ENCODE results near the gene OXLD1.

Gene OXLD1

DNA sequence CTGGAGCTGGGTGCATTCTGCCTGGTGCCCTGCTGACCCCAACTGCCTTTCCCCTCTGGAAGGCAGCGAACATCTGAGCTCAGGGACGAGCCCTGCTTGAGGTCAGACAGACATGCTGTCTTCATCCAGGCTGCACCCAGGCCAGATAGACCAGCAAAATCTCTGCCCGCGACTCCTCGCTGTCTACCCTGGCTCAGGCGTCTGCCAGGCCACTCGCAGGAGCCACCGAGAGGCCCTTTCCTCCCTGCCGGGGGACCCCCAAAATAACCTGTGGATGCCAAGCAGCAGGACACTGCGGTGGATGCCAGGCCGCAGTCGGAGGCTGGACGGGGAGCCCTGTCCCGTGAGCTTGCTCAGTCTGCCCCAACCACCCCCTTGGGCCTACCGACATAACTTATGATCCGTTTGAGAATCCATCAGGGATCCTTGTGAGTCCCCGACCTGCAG lies 42.4 kb upstream of the OXLD1 start:
- Histone ChIP-seq H3K27me3 (ENCODE audit: control insufficient read depth, insufficient read depth, low read length, poor library complexity, severe bottlenecking) (peaks cover 23% of the 10 kb centered on the region), H3K9me3 (ENCODE audit: control insufficient read depth, low read length) (no peaks in the 10 kb centered on the region), H3K4me3 (ENCODE audit: insufficient read depth, low read depth, low read length) (no peak overlapping the region), H3K36me3 (ENCODE audit: control insufficient read depth, insufficient read depth, low read length) (peaks cover 17% of the 10 kb centered on the region), H3K4me1 (ENCODE audit: control insufficient read depth, insufficient read depth, low read length) (peaks cover 34% of the 10 kb centered on the region), H3K27ac (ENCODE audit: insufficient read depth, low read depth, low read length, poor library complexity, severe bottlenecking) (no peak overlapping the region)
- 92 to 94% methylated on average over 17 of the region's 17 CpGs for WGBS, 2 experiments

DNA sequence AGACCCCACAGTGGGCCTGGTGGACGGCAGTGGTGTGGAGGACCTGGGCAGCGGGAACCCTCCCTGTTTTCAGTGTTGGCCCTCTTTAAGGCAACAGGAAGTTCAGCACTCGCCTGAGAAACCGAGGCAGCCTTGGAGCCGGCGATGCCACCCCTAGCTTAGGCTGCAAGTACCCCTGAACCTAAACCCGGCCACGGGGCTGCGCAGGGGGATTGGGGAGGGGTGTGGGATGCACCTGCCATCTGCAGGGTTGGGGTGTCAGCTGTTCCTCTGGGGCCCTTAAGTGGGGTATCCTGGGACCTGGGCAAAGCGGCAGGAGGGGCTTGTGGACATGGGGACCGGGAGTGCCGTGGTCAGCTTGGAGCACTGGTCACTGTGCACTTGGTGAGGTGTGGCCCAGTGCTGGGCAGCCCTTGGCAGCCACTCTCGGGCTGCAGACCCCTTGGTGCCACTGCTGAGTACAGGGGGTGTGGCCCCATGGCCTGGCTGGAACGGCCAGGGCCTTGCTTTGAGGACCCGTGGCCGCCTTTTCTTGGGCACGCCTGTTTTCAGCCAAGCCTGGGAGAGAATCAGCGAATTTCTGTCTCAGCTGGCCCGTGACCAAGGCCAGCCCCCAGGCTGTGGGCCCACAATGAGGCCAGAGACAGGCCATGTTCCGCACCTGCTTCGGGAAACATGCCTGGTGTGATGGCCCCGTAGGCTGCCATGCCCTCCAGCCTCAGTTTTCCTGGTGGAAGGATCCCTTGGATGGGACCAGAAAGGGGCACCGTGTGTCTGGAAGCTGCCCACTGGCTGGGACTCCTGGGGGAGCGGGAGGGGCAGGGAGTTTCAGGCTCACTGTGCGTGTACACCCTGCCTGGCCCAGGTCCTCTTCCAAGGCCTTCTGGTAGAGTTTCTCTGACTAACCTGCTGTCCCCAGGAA lies 41.6 kb upstream of the OXLD1 start:
- H3K4me1 ChIP-seq (ENCODE audit: control insufficient read depth, insufficient read depth, low read length) = peaks cover 27% of the 10 kb centered on the region
- H3K36me3 ChIP-seq (ENCODE audit: control insufficient read depth, insufficient read depth, low read length) = peaks cover 17% of the 10 kb centered on the region
- H3K4me3 ChIP-seq (ENCODE audit: insufficient read depth, low read depth, low read length) = no peak overlapping the region
- 94 to 96% methylated on average over 25 of the region's 25 CpGs for WGBS, 2 experiments
- no peaks in the 10 kb centered on the region for H3K9me3 ChIP-seq (ENCODE audit: control insufficient read depth, low read length)
- no peak overlapping the region for H3K27ac ChIP-seq (ENCODE audit: insufficient read depth, low read depth, low read length, poor library complexity, severe bottlenecking)
- H3K27me3 ChIP-seq (ENCODE audit: control insufficient read depth, insufficient read depth, low read length, poor library complexity, severe bottlenecking) = peaks cover 23% of the 10 kb centered on the region

DNA sequence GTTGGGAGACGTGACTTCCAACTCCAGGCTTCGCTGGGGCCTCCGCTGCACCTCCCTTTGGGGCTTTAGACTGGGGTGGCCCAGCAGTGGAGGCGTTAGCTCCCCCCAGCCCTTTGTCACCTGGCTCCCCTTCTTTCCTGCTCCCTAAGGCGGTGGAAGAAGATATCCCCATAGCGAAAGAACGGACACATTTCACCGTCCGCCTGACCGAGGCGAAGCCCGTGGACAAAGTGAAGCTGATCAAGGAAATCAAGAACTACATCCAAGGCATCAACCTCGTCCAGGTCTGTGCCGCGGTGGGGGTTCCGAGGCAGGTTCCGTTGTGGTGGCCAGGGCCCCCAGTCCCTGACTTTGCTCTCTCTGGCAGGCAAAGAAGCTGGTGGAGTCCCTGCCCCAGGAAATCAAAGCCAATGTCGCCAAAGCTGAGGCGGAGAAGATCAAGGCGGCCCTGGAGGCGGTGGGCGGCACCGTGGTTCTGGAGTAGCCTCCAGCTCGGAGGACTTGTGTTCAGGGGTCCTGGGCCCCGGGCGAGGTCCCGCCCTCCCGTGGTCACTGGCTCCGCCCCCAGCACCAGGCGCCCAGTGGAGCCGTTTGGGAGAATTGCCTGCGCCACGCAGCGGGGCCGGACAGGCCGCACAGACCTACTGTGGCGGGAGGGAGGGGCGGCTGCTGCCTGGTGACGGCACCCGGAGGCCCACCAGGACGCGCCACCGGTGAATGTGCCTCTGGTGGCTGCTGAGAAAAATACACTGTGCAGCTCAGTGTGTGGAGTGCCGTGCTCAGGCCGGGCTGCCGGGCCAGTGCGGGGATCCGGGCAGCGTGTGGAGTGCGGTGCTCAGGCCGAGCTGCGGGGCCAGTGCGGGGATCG lies 40.6 kb upstream of the OXLD1 start:
- 95% methylated on average over 54 of the region's 54 CpGs for WGBS, 2 experiments
- H3K4me1 ChIP-seq (ENCODE audit: control insufficient read depth, insufficient read depth, low read length) = peaks cover 26% of the 10 kb centered on the region
- H3K27ac ChIP-seq (ENCODE audit: insufficient read depth, low read depth, low read length, poor library complexity, severe bottlenecking) = no peak overlapping the region
- H3K36me3 ChIP-seq (ENCODE audit: control insufficient read depth, insufficient read depth, low read length) = peaks cover 17% of the 10 kb centered on the region
- peaks cover 23% of the 10 kb centered on the region for H3K27me3 ChIP-seq (ENCODE audit: control insufficient read depth, insufficient read depth, low read length, poor library complexity, severe bottlenecking)
- no peak overlapping the region for H3K4me3 ChIP-seq (ENCODE audit: insufficient read depth, low read depth, low read length)
- no peaks in the 10 kb centered on the region for H3K9me3 ChIP-seq (ENCODE audit: control insufficient read depth, low read length)

DNA sequence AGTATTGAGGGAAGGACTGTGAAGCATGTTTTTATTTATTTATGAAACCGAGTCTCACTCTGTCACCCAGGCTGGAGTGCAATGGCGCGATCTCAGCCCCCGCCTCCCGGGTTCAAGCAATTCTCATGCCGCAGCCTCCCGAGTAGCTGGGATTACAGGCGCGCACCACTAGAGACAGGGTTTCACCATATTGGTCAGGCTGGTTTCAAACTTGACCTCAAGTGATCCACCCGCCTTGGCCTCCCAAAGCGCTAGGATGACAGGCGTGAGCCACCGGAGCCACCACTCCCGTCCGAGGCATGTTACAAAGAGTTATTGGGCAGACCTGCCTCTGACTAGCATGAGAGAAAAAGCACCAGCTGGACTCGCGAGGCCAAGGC lies 39.8 kb upstream of the OXLD1 start:
- no peaks in the 10 kb centered on the region for H3K9me3 ChIP-seq (ENCODE audit: control insufficient read depth, low read length)
- peaks cover 15% of the 10 kb centered on the region for H3K27me3 ChIP-seq (ENCODE audit: control insufficient read depth, insufficient read depth, low read length, poor library complexity, severe bottlenecking)
- H3K4me3 ChIP-seq (ENCODE audit: insufficient read depth, low read depth, low read length) = no peak overlapping the region
- 95 to 96% methylated on average over 17 of the region's 17 CpGs for WGBS, 2 experiments
- peaks cover 30% of the 10 kb centered on the region for H3K4me1 ChIP-seq (ENCODE audit: control insufficient read depth, insufficient read depth, low read length)
- peaks cover 23% of the 10 kb centered on the region for H3K36me3 ChIP-seq (ENCODE audit: control insufficient read depth, insufficient read depth, low read length)
- no peak overlapping the region for H3K27ac ChIP-seq (ENCODE audit: insufficient read depth, low read depth, low read length, poor library complexity, severe bottlenecking)

DNA sequence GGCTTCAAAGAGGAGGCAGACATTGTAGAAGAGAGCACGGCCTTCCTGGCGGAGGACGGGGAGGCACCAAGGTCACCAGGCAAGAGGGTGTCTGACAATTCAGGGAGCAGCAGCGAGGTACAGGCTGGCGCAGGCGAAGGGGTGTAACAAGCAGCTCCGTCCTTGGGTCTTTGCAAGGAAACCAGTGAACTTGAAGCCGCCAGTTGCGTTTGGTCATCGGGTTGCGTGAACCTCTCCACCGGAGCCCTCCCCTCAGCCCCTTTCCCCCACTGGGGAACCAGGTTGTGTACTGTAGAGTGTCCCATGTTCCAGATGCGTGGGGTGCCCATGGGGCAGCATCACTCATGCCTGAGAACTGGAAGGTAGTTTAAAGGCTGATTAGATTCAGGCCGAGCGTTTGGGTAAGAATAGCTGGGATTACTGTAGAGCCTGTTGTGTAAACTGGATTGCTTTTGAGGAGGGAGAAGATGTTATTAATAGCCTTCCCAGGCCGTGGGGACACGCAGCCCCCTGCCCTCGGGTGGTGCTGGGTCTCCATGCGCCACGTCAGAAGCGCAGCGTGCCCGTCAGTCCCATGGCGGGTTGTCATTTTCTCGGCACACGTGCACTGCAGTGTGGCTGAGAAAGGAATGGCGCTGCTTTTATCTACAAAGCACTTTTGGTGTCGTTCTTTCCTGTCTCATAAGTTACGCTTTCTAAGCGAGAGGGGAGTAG lies 39.3 kb upstream of the OXLD1 start:
- Histone ChIP-seq H3K36me3 (ENCODE audit: control insufficient read depth, insufficient read depth, low read length) (peaks cover 27% of the 10 kb centered on the region), H3K4me3 (ENCODE audit: insufficient read depth, low read depth, low read length) (no peak overlapping the region), H3K9me3 (ENCODE audit: control insufficient read depth, low read length) (no peaks in the 10 kb centered on the region), H3K27me3 (ENCODE audit: control insufficient read depth, insufficient read depth, low read length, poor library complexity, severe bottlenecking) (peaks cover 10% of the 10 kb centered on the region), H3K27ac (ENCODE audit: insufficient read depth, low read depth, low read length, poor library complexity, severe bottlenecking) (no peak overlapping the region), H3K4me1 (ENCODE audit: control insufficient read depth, insufficient read depth, low read length) (peaks cover 25% of the 10 kb centered on the region)
- whole genome bisulfite sequencing, 2 experiments = 96 to 97% methylated on average over 30 of the region's 30 CpGs

DNA sequence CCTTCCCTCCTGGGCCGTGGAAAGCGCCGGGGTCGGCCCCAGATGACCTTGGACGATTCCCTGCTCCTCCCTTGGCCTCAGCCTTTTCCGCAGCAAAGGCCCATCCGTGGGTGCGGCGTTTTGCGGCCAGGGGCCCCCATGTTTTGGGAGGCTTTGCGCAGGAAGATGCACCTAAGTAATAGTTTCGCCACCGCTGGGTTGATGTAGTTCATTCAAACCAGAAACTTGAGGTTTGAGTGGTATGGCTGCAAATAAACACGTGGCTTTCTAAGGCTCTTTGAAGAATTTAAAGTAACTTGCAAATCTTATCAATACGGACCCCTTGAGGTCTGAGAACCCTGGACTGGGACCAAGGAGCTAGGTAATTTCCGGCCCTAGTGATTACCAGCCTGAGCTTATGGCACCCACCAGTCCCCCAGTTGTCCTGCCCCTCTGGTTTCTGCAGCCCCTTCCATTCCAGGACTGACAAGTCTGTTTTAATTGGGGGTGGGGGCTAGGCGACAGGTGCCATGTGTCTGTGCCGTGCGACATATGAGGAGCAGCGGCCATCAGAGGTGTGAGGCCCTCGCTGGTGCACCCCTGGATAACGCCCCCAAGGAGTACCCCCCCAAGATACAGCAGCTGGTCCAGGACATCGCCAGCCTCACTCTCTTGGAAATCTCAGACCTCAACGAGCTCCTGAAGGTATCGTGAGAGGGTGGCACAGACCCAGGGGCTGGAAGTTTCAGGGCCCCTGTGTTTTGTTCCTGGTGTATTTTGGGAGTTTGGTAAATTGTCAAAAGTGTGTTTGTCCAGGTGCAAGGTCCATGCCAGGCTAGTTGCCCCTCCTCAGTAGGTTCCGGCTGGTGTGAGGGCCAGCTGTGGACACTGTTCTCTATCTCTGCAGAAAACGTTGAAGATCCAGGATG lies 37.6 kb upstream of the OXLD1 start:
- no peaks in the 10 kb centered on the region for H3K27me3 ChIP-seq (ENCODE audit: control insufficient read depth, insufficient read depth, low read length, poor library complexity, severe bottlenecking)
- H3K4me1 ChIP-seq (ENCODE audit: control insufficient read depth, insufficient read depth, low read length) = peaks cover 15% of the 10 kb centered on the region
- 37 to 38% methylated on average over 27 of the region's 27 CpGs for WGBS, 2 experiments
- peaks cover 33% of the 10 kb centered on the region for H3K36me3 ChIP-seq (ENCODE audit: control insufficient read depth, insufficient read depth, low read length)
- H3K27ac ChIP-seq (ENCODE audit: insufficient read depth, low read depth, low read length, poor library complexity, severe bottlenecking) = no peak overlapping the region
- H3K9me3 ChIP-seq (ENCODE audit: control insufficient read depth, low read length) = no peaks in the 10 kb centered on the region
- peak overlapping the region; percentile 99 for H3K4me3 ChIP-seq (ENCODE audit: insufficient read depth, low read depth, low read length)

- peak within 1 kb of the TSS; percentile 99 for H3K4me3 ChIP-seq (ENCODE audit: insufficient read depth, low read depth, low read length)
- H3K4me1 ChIP-seq (ENCODE audit: control insufficient read depth, insufficient read depth, low read length) = peaks cover 15% of the 10 kb centered on the region
- H3K36me3 ChIP-seq (ENCODE audit: control insufficient read depth, insufficient read depth, low read length) = peaks cover 42% of the 10 kb centered on the region
- peak within 1 kb of the TSS; percentile 6 for H3K27ac ChIP-seq (ENCODE audit: insufficient read depth, low read depth, low read length, poor library complexity, severe bottlenecking)
- no peaks in the 10 kb centered on the region for H3K27me3 ChIP-seq (ENCODE audit: control insufficient read depth, insufficient read depth, low read length, poor library complexity, severe bottlenecking)
- WGBS, 2 experiments = 0% methylated on average over 102 of the region's 102 CpGs
- no peaks in the 10 kb centered on the region for H3K9me3 ChIP-seq (ENCODE audit: control insufficient read depth, low read length)
Measured at GRCh38 chr17:81702934-81703746, 36.7 kb upstream of the OXLD1 start, which contains the start of gene MRPL12. Gene MRPL12, plus strand, starts transcription at chr17:81703367. Its CDS starts 135 bp downstream, at chr17:81703502.

- H3K4me1 ChIP-seq (ENCODE audit: control insufficient read depth, insufficient read depth, low read length) = peaks cover 15% of the 10 kb centered on the region
- H3K9me3 ChIP-seq (ENCODE audit: control insufficient read depth, low read length) = no peaks in the 10 kb centered on the region
- H3K4me3 ChIP-seq (ENCODE audit: insufficient read depth, low read depth, low read length) = peak overlapping the region; percentile 99
- no peak overlapping the region for H3K27ac ChIP-seq (ENCODE audit: insufficient read depth, low read depth, low read length, poor library complexity, severe bottlenecking)
- no peaks in the 10 kb centered on the region for H3K27me3 ChIP-seq (ENCODE audit: control insufficient read depth, insufficient read depth, low read length, poor library complexity, severe bottlenecking)
- H3K36me3 ChIP-seq (ENCODE audit: control insufficient read depth, insufficient read depth, low read length) = peaks cover 32% of the 10 kb centered on the region
- WGBS, 2 experiments = 89 to 92% methylated on average over 23 of the region's 23 CpGs
Measured at GRCh38 chr17:81701288-81702071, 35.1 kb upstream of the OXLD1 start.
